NCI-H510A (cell line): ENCODE measurements around the gene NOL4L.

Experiments used
- DNase-seq: peaks from one replicate; lab custom pipeline; 2025; lab: John Stamatoyannopoulos, UW

Gene NOL4L

GRCh38 chr20:32444474-32445220 is 140.5 kb downstream of the NOL4L start:
- no peak for DNase-seq

- DNase-seq: no peak
Observed at GRCh38 chr20:32443386-32443974, 141.7 kb downstream of the NOL4L start.

GRCh38 chr20:32442630-32443373 is 142.3 kb downstream of the NOL4L start:
- no peak for DNase-seq

GRCh38 chr20:32441638-32442037 is 143.5 kb downstream of the NOL4L start:
- DNase-seq: no peak

- no peak for DNase-seq
Observed at GRCh38 chr20:32440758-32441078, 144.4 kb downstream of the NOL4L start.

- DNase-seq: no peak
Observed at GRCh38 chr20:32440069-32440757, 144.9 kb downstream of the NOL4L start.

- DNase-seq: no peak
Observed at GRCh38 chr20:32439132-32439829, 145.9 kb downstream of the NOL4L start.

- no peak for DNase-seq
Observed at GRCh38 chr20:32438331-32438858, 146.7 kb downstream of the NOL4L start.

GRCh38 chr20:32437391-32438074 is 147.6 kb downstream of the NOL4L start:
- DNase-seq: no peak

GRCh38 chr20:32436968-32437367 is 148.2 kb downstream of the NOL4L start:
- DNase-seq: no peak

- DNase-seq: no peak
Observed at GRCh38 chr20:32436142-32436861, 148.8 kb downstream of the NOL4L start.

- no peak for DNase-seq
Observed at GRCh38 chr20:32435449-32436107, 149.6 kb downstream of the NOL4L start.

- DNase-seq: no peak
Observed at GRCh38 chr20:32434434-32434833, 150.7 kb downstream of the NOL4L start.

GRCh38 chr20:32433311-32434021 is 151.7 kb downstream of the NOL4L start:
- no peak for DNase-seq

- no peak for DNase-seq
Observed at GRCh38 chr20:32432277-32432676, 152.9 kb downstream of the NOL4L start.

- no peak for DNase-seq
Observed at GRCh38 chr20:32431457-32431856, 153.7 kb downstream of the NOL4L start.

- no peak for DNase-seq
Observed at GRCh38 chr20:32429745-32430360, 155.3 kb downstream of the NOL4L start.

GRCh38 chr20:32429343-32429742 is 155.8 kb downstream of the NOL4L start:
- DNase-seq: no peak

- no peak for DNase-seq
Observed at GRCh38 chr20:32427996-32428395, 157.1 kb downstream of the NOL4L start.
